OCI-LY7 (cell line): Measurements from ENCODE around the gene HNRNPH3. TPM values are rescaled to one million over a fixed set of nuclear protein-coding genes. Genes with fewer than 3 reads are reported as not detected.

Experiments used
- BruUV-seq: library from RNA; stranded (reverse); fragments of 400-500 nt; replicated peaks from 2 replicates; lab custom pipeline; 2021; lab: Mats Ljungman, UMichigan
- CTCF ChIA-PET: fragments of 300-600 bp; sonication (Branson Sonifier 250); formaldehyde crosslinking; loops from one replicate; lab custom pipeline; 2022; ENCODE audit warnings: antibody characterized with exemption; ENCODE audit not compliant: unreplicated experiment; lab: Charles Lee
- POLR2A ChIA-PET: fragments of 300-600 bp; sonication (Branson Sonifier 250); formaldehyde crosslinking; loops from one replicate; lab custom pipeline; 2022; ENCODE audit warnings: antibody characterized with exemption; lab: Charles Lee
- DNase-seq: peaks from one replicate; pipeline ENCODE4 v3.0.0-alpha.2; 2015; ENCODE audit warnings: low spot score
- H2AFZ ChIP-seq: fragments of 200-600 bp; sonication (generic), shearing (Covaris generic); 2 replicates; pipeline ENCODE4 v1.6.1; 2014; ENCODE audit warnings: mild to moderate bottlenecking, antibody characterized with exemption, low read length, moderate library complexity
- H3K27ac ChIP-seq: fragments of 200-600 bp; sonication (generic); 2 replicates; pipeline ENCODE4 v1.5.1; 2014; ENCODE audit warnings: mixed run types, low read depth, mild to moderate bottlenecking, moderate library complexity, low read length, inconsistent platforms; ENCODE audit not compliant: poor library complexity, severe bottlenecking
- H3K36me3 ChIP-seq: fragments of 200-600 bp; sonication (generic); 2 replicates; pipeline ENCODE4 v1.6.1; 2014; ENCODE audit warnings: mild to moderate bottlenecking, antibody characterized with exemption, low read length, moderate library complexity, mixed read lengths; ENCODE audit not compliant: insufficient read depth
- H3K4me1 ChIP-seq: fragments of 200-600 bp; sonication (generic); 2 replicates; pipeline ENCODE4 v1.5.1; 2014; ENCODE audit warnings: mild to moderate bottlenecking, low read length; ENCODE audit not compliant: insufficient read depth, poor library complexity, severe bottlenecking
- H3K4me2 ChIP-seq: fragments of 200-600 bp; sonication (generic); 2 replicates; pipeline ENCODE4 v1.6.1; 2014; ENCODE audit warnings: mild to moderate bottlenecking, low read length
- H3K4me3 ChIP-seq: fragments of 200-600 bp; sonication (generic); 2 replicates; pipeline ENCODE4 v1.5.1; 2014; ENCODE audit warnings: mild to moderate bottlenecking, low read depth, low read length; ENCODE audit not compliant: poor library complexity, severe bottlenecking
- H3K79me2 ChIP-seq: fragments of 200-600 bp; sonication (generic); 2 replicates; pipeline ENCODE4 v1.6.1; 2016; ENCODE audit warnings: low read depth, mild to moderate bottlenecking, low read length, moderate library complexity, mixed read lengths; ENCODE audit not compliant: insufficient read depth
- H3K9me2 ChIP-seq: fragments of 200-600 bp; sonication (generic); 2 replicates; pipeline ENCODE4 v1.6.1; 2016; ENCODE audit warnings: mild to moderate bottlenecking, low read length, mixed read lengths; ENCODE audit not compliant: insufficient read depth
- H3K9me3 ChIP-seq: fragments of 200-600 bp; sonication (generic); 2 replicates; pipeline ENCODE4 v1.6.1; 2014; ENCODE audit warnings: mild to moderate bottlenecking, mixed run types, low read length, mixed read lengths
- H4K20me1 ChIP-seq: fragments of 200-600 bp; sonication (generic); 2 replicates; pipeline ENCODE4 v1.6.1; 2014; ENCODE audit warnings: mild to moderate bottlenecking, antibody characterized with exemption, low read length, moderate library complexity, mixed read lengths; ENCODE audit not compliant: insufficient read depth
- EZH2phosphoT487 ChIP-seq: fragments of 200-600 bp; sonication (generic); IDR thresholded peaks from 2 replicates; pipeline ENCODE4 v1.6.1; 2018; ENCODE audit warnings: low read depth, borderline replicate concordance, mild to moderate bottlenecking, mixed run types, antibody characterized with exemption, low read length, moderate library complexity, mixed read lengths
- intact Hi-C: fragments of 100-400 bp; cut with micrococcal nuclease; formaldehyde crosslinking; loops from one replicate; pipeline ENCODE4 v1.10.0; 2022; ENCODE audit not compliant: unreplicated experiment
- total RNA-seq, 2 experiments: library from RNA; depleted of rRNA in 1 of 2; stranded (reverse); fragments of >200 nt in 1 of 2; shearing (Covaris generic) in 1 of 2; gene quantifications; 2 replicates each; pipeline ENCODE4 v1.2.3, GENCODE V29; 2014 to 2022
- TF ChIP-seq, protein P1 (sequence below): fragments of 200-600 bp; sonication (generic); conservative IDR thresholded peaks from 2 replicates; pipeline ENCODE4 v1.5.1; 2014; ENCODE audit warnings: mild to moderate bottlenecking, antibody characterized with exemption, low read length, moderate library complexity, mixed read lengths

HNRNPH3 gene
- total RNA-seq, 2 experiments from 2014 or later, result 30.8 to 241 TPM

- Histone ChIP-seq H3K4me2 (no peak overlapping the region), H3K79me2 (peaks cover 26% of the 10 kb centered on the region; the same call in 1 of the 2 replicates), H3K4me1 (no peaks in the 10 kb centered on the region), H3K27ac (no peak overlapping the region), H3K9me3 (no peaks in the 10 kb centered on the region; the same call in 1 of the 2 replicates), H3K9me2 (no peaks in the 10 kb centered on the region), H2AFZ (no peak overlapping the region), H3K4me3 (no peak overlapping the region), H4K20me1 (peaks cover 13% of the 10 kb centered on the region; the same call in 1 of the 2 replicates), H3K36me3 (peaks cover 80% of the 10 kb centered on the region)
- ChIA-PET CTCF (no interaction called here), POLR2A (interaction anchor here (1.1 to 1.2 kb wide), 3 partner anchors 10 to 14 kb away, joined by 3 to 5 read pairs (median 3); partner anchors contain the start of gene HNRNPH3)
- no peak for DNase-seq
- TF ChIP-seq, protein P1, sequence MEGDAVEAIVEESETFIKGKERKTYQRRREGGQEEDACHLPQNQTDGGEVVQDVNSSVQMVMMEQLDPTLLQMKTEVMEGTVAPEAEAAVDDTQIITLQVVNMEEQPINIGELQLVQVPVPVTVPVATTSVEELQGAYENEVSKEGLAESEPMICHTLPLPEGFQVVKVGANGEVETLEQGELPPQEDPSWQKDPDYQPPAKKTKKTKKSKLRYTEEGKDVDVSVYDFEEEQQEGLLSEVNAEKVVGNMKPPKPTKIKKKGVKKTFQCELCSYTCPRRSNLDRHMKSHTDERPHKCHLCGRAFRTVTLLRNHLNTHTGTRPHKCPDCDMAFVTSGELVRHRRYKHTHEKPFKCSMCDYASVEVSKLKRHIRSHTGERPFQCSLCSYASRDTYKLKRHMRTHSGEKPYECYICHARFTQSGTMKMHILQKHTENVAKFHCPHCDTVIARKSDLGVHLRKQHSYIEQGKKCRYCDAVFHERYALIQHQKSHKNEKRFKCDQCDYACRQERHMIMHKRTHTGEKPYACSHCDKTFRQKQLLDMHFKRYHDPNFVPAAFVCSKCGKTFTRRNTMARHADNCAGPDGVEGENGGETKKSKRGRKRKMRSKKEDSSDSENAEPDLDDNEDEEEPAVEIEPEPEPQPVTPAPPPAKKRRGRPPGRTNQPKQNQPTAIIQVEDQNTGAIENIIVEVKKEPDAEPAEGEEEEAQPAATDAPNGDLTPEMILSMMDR, result no peak
- TF ChIP-seq EZH2phosphoT487, result no peak
- no TSS peak for BruUV-seq
- intact Hi-C loops, result no loop called here
Measured at GRCh38 chr10:68345621-68346020, 13.8 kb downstream of the HNRNPH3 start.

DNA sequence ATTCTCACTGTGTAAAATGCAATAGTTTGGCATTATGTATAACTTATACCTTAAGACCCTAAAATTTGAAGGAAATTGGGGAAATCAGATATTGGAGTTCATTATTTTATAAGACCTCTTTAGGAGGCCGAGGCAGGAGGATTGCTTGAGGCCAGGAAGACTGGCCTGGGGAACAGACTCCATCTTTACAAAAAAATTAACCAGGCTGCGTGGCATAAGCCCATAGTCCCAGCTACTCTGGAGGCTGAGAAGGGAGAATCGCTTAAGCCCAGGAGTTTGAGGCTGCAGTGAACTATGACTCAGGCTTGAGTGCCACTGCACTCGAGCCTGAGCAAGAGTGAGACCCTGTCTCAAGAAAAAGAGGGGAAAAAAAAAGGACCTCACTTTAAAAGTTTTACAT, 14.9 kb downstream of the HNRNPH3 start:
- H4K20me1 ChIP-seq, result peaks cover 6% of the 10 kb centered on the region; the same call in 1 of the 2 replicates
- ChIA-PET CTCF (interaction anchor here (1.1 kb wide), 1 partner anchor 485 kb away, joined by 3 read pairs; no protein-coding TSS in a partner anchor), POLR2A (interaction anchor here (0.7 kb wide), 2 partner anchors 279 to 404 kb away, joined by 3 to 5 read pairs; no protein-coding TSS in a partner anchor)
- BruUV-seq, result no TSS peak
- DNase-seq, result no peak
- peaks cover 14% of the 10 kb centered on the region; the same call in 1 of the 2 replicates for H3K79me2 ChIP-seq
- no peak overlapping the region for H3K4me2 ChIP-seq
- H3K27ac ChIP-seq, result no peak overlapping the region
- H2AFZ ChIP-seq, result no peak overlapping the region
- H3K9me3 ChIP-seq, result no peaks in the 10 kb centered on the region; the same call in 1 of the 2 replicates
- peaks cover 70% of the 10 kb centered on the region for H3K36me3 ChIP-seq
- no peaks in the 10 kb centered on the region for H3K4me1 ChIP-seq
- no peaks in the 10 kb centered on the region for H3K9me2 ChIP-seq
- no peak overlapping the region for H3K4me3 ChIP-seq
- intact Hi-C loops, result no loop called here
- TF ChIP-seq, protein P1, result no peak
- TF ChIP-seq EZH2phosphoT487, result no peak

GRCh38 chr10:68348265-68348741, 16.4 kb downstream of the HNRNPH3 start:
- H3K4me3 ChIP-seq, result no peak overlapping the region
- no peaks in the 10 kb centered on the region for H4K20me1 ChIP-seq
- BruUV-seq, result no TSS peak
- H3K36me3 ChIP-seq, result peaks cover 66% of the 10 kb centered on the region
- TF ChIP-seq, protein P1, result peak; percentile 85
- TF ChIP-seq EZH2phosphoT487, result no peak
- H3K4me1 ChIP-seq, result no peaks in the 10 kb centered on the region
- H3K9me3 ChIP-seq, result no peaks in the 10 kb centered on the region; the same call in 1 of the 2 replicates
- DNase-seq, result peak; percentile 67
- intact Hi-C loops, result loop anchor here (1.0 kb wide), 1 partner anchor 136 kb away; no protein-coding TSS in a partner anchor
- H2AFZ ChIP-seq, result no peak overlapping the region
- ChIA-PET CTCF (no interaction called here), POLR2A (interaction anchor here (0.6 to 1.6 kb wide), 5 partner anchors 9 to 495 kb away, joined by 3 to 7 read pairs (median 4); partner anchors contain the start of gene PBLD)
- no peak overlapping the region for H3K27ac ChIP-seq
- H3K9me2 ChIP-seq, result no peaks in the 10 kb centered on the region
- no peak overlapping the region for H3K4me2 ChIP-seq
- H3K79me2 ChIP-seq, result peaks cover under 1% of the 10 kb centered on the region; the same call in 1 of the 2 replicates
